Lower lobe of right lung (tissue), 2 donors: ENCODE data around the gene HMGCL. TPM values are rescaled to one million over a fixed set of nuclear protein-coding genes. Genes with fewer than 3 reads are reported as not detected.
A peak's percentile ranks its signal among the peaks of the same experiment; 100 is the strongest.

Experiments used
- ATAC-seq, 2 donors: fragments of 200-7000 bp; cut with Tn5 transposase; one replicate each; pipeline ENCODE4 v1.9.1; 2020 to 2022; ENCODE audit warnings: mild to moderate bottlenecking in 2 of 2, moderate library complexity in 2 of 2
- DNase-seq: peaks from one replicate; pipeline ENCODE4 v3.0.0-alpha.2; 2020
- H3K27ac ChIP-seq: fragments of 200-600 bp; one replicate; pipeline ENCODE4 v1.8.0; 2022
- H3K27me3 ChIP-seq: fragments of 200-600 bp; one replicate; pipeline ENCODE4 v1.8.0; 2022; ENCODE audit warnings: low read depth
- H3K36me3 ChIP-seq: fragments of 200-600 bp; one replicate; pipeline ENCODE4 v1.8.0; 2022; ENCODE audit warnings: mild to moderate bottlenecking
- H3K4me1 ChIP-seq: fragments of 200-600 bp; one replicate; pipeline ENCODE4 v1.8.0; 2022
- H3K4me3 ChIP-seq: fragments of 200-600 bp; one replicate; pipeline ENCODE4 v1.8.0; 2022; ENCODE audit warnings: mild to moderate bottlenecking
- H3K9me3 ChIP-seq: fragments of 200-600 bp; one replicate; pipeline ENCODE4 v1.8.0; 2022
- intact Hi-C: fragments of 100-400 bp; cut with DNase I; formaldehyde crosslinking; loops from one replicate; pipeline ENCODE4 v1.11.0; 2022
- total RNA-seq: library from RNA; stranded (reverse); fragmentation: NEBNext Ultra II Directional; extraction: Animal tissue kit (Norgen Biotek cat#: 25700); gene quantifications from one replicate; pipeline ENCODE4 v1.2.1, GENCODE V29; 2021
- TF ChIP-seq, protein P1 (sequence below): fragments of 200-600 bp; IDR thresholded peaks from one replicate; pipeline ENCODE4 v1.8.0; 2022; ENCODE audit warnings: antibody characterized with exemption, mild to moderate bottlenecking
- donor health status: DM: no; HTN: yes; CAD: no; lungs with severe emphysema.

The HMGCL gene
- total RNA-seq, 1 donor from 2014 or later = 39.3 TPM

DNA sequence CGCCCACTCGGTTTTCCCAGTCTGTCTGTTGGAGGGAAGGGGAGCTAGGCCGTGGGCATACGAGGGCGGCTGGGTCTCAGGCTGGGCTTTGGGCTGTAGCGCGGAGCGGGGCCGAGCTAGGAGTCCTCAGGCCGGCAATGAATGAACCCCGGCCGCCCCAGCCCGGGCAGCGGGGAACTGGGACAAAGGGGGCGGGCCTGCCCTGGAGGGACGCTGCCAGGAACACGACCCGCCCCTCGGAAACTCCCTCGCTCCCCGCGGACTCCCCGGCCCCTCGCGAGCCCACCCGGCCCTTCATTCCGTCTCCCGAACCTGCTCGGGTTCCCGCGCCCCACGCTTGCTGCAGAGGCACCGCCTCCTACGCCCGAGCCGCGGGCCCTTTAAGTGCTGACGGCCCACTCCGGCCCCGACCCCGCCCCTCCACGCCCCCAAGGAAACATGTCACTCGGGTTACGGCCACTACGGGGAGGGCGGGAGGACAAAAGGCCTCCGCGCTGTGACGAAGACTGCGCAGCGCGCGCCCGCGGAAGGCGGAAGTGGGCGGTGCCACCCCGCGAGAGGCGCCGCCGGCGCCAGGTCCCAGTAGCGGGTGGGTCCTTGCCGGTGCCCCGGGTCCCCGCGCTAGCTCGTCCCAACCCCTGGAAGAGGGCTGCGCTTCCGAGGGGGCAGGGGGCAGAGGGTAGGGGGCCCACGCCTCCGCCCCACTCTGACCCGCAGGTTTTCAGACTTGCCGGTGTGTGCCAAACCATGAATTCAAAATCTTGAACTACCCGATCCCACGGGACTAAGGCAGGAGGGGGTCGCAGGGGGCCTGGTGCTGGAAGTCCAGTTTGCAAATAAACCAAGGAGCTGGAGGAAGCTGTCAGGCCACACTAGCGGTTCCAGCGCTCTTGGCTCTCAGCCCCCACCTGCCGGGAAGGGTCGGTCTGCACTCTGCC lies 24.6 kb downstream of the HMGCL start, which contains the start of gene GALE:
Gene GALE, minus strand, starts transcription at position 355 of the 938 bp plus-strand sequence. CDS start 1,747 bp downstream, outside the sequence.
- intact Hi-C loops = no loop called here
- Histone ChIP-seq H3K27me3 (no peaks in the 10 kb centered on the region), H3K4me3 (peak within 1 kb of the TSS; percentile 94), H3K36me3 (peaks cover 43% of the 10 kb centered on the region), H3K4me1 (peaks cover 34% of the 10 kb centered on the region), H3K27ac (peak within 1 kb of the TSS; percentile 99), H3K9me3 (no peaks in the 10 kb centered on the region)
- TF ChIP-seq, protein P1, sequence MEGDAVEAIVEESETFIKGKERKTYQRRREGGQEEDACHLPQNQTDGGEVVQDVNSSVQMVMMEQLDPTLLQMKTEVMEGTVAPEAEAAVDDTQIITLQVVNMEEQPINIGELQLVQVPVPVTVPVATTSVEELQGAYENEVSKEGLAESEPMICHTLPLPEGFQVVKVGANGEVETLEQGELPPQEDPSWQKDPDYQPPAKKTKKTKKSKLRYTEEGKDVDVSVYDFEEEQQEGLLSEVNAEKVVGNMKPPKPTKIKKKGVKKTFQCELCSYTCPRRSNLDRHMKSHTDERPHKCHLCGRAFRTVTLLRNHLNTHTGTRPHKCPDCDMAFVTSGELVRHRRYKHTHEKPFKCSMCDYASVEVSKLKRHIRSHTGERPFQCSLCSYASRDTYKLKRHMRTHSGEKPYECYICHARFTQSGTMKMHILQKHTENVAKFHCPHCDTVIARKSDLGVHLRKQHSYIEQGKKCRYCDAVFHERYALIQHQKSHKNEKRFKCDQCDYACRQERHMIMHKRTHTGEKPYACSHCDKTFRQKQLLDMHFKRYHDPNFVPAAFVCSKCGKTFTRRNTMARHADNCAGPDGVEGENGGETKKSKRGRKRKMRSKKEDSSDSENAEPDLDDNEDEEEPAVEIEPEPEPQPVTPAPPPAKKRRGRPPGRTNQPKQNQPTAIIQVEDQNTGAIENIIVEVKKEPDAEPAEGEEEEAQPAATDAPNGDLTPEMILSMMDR = no peak
- peak; percentile 94 to 95 for ATAC-seq
- peak; percentile 98 for DNase-seq

DNA sequence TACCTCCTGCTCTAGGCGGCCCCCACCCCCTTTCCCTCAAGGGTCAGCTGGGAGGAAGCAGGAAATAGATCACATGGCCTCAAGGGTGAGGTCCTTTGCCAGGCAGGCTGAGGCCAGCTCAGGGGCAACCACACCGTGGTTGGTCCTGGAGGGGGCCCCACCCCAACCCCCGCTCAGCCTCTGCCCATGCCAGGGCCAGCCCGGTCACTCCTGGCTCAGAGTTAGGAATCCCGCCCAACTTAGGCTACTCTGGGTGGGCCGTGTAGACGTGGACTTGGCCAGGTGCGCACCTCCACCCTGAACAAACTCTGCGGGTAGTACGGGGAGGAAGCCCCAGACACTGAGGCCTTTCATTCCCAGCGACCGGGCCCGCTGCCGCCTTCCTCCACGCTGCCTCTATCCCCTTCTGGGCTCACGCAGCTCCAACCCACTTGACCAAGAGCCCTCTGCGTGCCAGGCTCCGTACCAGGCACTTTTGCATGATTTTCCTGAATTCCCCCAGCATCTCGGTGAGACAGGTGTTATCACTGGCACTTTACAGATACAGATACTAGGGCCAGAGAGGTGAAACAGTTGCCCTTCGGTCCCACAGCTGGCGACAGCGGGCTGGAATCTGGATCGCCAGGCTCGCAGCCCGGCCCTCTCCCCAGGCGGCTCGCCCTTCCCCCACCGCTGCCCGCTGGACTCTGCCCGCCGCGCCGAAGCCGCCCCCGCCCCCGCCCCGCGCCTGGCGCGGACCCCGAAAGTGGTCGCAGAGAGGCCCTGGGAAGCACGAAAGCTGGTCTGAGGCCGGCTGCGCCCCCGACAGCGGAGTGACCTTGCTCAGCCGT lies 25.4 kb downstream of the HMGCL start:
- no peaks in the 10 kb centered on the region for H3K27me3 ChIP-seq
- intact Hi-C loops = no loop called here
- H3K27ac ChIP-seq = peak overlapping the region; percentile 99
- DNase-seq (peak; percentile 91), ATAC-seq (peak; percentile 74 to 78)
- H3K36me3 ChIP-seq = peaks cover 49% of the 10 kb centered on the region
- peaks cover 34% of the 10 kb centered on the region for H3K4me1 ChIP-seq
- TF ChIP-seq, protein P1 = no peak
- H3K4me3 ChIP-seq = peak overlapping the region; percentile 94
- H3K9me3 ChIP-seq = no peaks in the 10 kb centered on the region

DNA sequence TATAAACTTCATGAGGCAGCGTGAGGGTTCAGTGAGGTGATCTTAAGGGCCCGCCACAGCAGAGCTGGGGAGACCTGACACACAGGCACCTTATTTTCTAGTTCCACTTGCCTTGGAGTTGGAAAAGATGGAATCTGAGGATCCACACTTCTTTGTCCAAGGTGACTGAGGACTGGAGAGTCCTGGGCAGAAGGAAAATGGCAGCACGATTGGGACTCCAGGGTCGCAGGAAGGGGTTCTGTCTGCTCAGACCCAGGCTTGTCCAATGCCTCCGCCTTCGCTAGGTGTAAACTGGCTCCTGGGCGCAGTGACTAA lies 26.0 kb downstream of the HMGCL start:
- H3K9me3 ChIP-seq = no peaks in the 10 kb centered on the region
- TF ChIP-seq, protein P1 = no peak
- peak overlapping the region; percentile 94 for H3K4me3 ChIP-seq
- peaks cover 34% of the 10 kb centered on the region for H3K4me1 ChIP-seq
- H3K36me3 ChIP-seq = peaks cover 52% of the 10 kb centered on the region
- H3K27ac ChIP-seq = peak overlapping the region; percentile 99
- ATAC-seq = no peak
- intact Hi-C loops = no loop called here
- no peak for DNase-seq
- H3K27me3 ChIP-seq = no peaks in the 10 kb centered on the region

DNA sequence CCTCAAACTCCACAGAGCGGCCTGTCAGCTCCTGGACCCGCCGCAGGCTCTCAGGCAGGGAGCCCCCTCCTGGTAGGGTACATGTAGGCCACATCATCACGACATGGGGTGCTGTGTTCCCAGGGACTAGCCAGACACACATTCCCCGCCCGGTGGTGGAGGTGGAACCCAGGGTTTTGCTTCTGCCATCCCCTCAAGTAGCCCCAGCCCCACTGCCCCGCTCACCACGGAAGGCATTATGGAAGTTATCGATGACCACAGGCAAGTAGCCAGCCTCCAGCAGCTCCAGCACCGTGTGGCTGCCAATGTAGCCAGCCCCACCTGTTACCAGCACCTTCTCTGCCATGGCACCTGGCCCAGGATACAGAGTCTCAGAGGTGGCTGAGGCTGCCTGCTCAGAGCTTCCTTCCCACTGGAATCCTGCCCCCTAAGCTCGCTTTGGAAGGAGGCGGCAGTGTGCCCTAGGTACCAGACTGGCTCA lies 26.5 kb downstream of the HMGCL start:
- H3K4me1 ChIP-seq = peaks cover 34% of the 10 kb centered on the region
- H3K27me3 ChIP-seq = no peaks in the 10 kb centered on the region
- TF ChIP-seq, protein P1 = no peak
- H3K27ac ChIP-seq = peak overlapping the region; percentile 99
- DNase-seq = no peak
- peaks cover 48% of the 10 kb centered on the region for H3K36me3 ChIP-seq
- no peaks in the 10 kb centered on the region for H3K9me3 ChIP-seq
- intact Hi-C loops = no loop called here
- ATAC-seq = no peak
- H3K4me3 ChIP-seq = peak overlapping the region; percentile 94
